Stimulated activated CD8-positive, alpha-beta memory T cell treated with anti-CD3 and anti-CD28 coated beads, Interleukin-7, amount 100 ng/mL, for 4 hours (primary cell): Measurements from ENCODE around the gene ANKMY2.

Experiments
- DNase-seq, 2 donors: peaks; one replicate each; pipeline ENCODE4 v3.0.0-alpha.2; 2020; ENCODE audit warnings: low read depth in 2 of 2

Gene ANKMY2

GRCh38 chr7:16579216-16579615, 66.3 kb downstream of the ANKMY2 start:
- DNase-seq = no peak

GRCh38 chr7:16571941-16572340, 73.6 kb downstream of the ANKMY2 start:
- no peak for DNase-seq

- peak in 1 of 2 donors; percentile 6 for DNase-seq
Measured at GRCh38 chr7:16564909-16565426, 80.6 kb downstream of the ANKMY2 start.

- no peak for DNase-seq
Measured at GRCh38 chr7:16564023-16564380, 81.6 kb downstream of the ANKMY2 start.

- no peak for DNase-seq
Measured at GRCh38 chr7:16563281-16564022, 82.1 kb downstream of the ANKMY2 start.

GRCh38 chr7:16562456-16563220, 82.9 kb downstream of the ANKMY2 start:
- DNase-seq = no peak

GRCh38 chr7:16561943-16562342, 83.6 kb downstream of the ANKMY2 start:
- DNase-seq = no peak

GRCh38 chr7:16559497-16560179, 85.9 kb downstream of the ANKMY2 start:
- DNase-seq = no peak

- no peak for DNase-seq
Measured at GRCh38 chr7:16558761-16559302, 86.7 kb downstream of the ANKMY2 start.

GRCh38 chr7:16556359-16556758, 89.2 kb downstream of the ANKMY2 start:
- DNase-seq = no peak

- DNase-seq = no peak
Measured at GRCh38 chr7:16554518-16555236, 90.9 kb downstream of the ANKMY2 start.

GRCh38 chr7:16550671-16551070, 94.9 kb downstream of the ANKMY2 start:
- no peak for DNase-seq
